NT2/D1 (cell line): ENCODE results near the gene NMS.
"Not testable (repeated sequence)": the region's sequence is repeated elsewhere in the genome, so short reads cannot be mapped to it uniquely, and the experiment has no call there.

Experiments used
- SUZ12 ChIP-seq: IDR thresholded peaks from 2 replicates; pipeline ENCODE4 v1.6.1; 2011; ENCODE audit not compliant: insufficient read length, insufficient read depth; ENCODE audit errors: extremely low read depth
- YY1 ChIP-seq: IDR thresholded peaks from 2 replicates; pipeline ENCODE4 v1.6.1; 2011; ENCODE audit not compliant: insufficient read length, insufficient read depth

- TF ChIP-seq SUZ12, YY1: not testable (repeated sequence)
Measured at GRCh38 chr2:100456357-100456756, 13.9 kb upstream of the NMS start.
